Activated naive CD4-positive, alpha-beta T cell treated with anti-CD3 and anti-CD28 coated beads, Interleukin-2, amount 50 U/mL, for 16 hours (primary cell): ENCODE measurements around the gene SRSF4.
"Not testable (repeated sequence)": the region's sequence is repeated elsewhere in the genome, so short reads cannot be mapped to it uniquely, and the experiment has no call there.

ENCODE experiments used
- DNase-seq: peaks from one replicate; pipeline ENCODE4 v3.0.0-alpha.2; 2020

SRSF4 gene

DNA sequence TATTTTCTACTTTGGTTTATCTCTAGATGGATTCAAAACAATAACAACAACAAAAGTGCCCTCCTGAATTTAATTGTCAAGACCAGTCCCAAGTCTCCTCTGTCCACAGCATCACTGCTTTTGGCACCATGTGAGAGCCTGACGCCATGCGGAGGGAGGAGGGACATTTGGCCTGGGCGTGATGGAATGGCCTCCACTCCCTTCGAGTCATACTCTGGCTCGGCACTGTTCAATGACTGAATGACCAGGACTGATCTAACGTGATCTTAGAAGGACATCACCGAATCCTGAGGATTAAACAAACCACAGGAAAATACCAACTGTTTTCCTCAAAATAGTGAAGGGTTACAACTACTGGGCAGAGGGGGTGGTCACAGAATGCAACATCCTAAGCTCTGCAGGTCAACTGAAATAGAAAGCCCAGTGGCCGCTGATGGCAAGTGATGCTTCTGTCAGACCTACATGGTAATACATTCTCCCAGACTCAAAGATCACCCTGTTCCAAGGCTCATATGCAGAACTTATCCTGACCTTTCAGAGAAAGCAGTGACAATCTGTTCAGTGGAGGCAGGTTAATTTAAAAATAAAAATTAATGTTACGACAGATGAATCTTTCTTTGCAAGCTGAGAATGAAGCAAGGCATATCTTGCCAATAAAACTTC lies 19.1 kb downstream of the SRSF4 start:
- DNase-seq, result no peak

DNA sequence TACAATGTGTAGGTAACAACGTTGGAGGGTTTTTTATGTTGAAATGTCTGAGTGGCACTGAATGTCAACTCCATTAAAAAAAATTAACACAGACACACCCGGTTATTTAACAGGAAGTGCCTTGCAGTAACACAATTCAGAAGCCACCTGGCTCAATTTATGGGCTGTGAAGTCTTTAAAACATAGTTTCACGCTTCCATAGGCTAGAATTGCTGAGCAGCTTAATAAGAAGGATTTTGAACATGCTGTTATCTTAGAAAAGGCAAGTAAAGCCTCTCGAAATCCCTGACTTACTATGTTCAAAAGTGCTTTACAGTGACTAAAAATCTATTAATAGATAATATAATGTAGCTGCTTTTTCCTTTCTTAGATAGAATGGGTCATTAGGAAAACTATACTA lies 19.7 kb downstream of the SRSF4 start:
- DNase-seq, result no peak

DNA sequence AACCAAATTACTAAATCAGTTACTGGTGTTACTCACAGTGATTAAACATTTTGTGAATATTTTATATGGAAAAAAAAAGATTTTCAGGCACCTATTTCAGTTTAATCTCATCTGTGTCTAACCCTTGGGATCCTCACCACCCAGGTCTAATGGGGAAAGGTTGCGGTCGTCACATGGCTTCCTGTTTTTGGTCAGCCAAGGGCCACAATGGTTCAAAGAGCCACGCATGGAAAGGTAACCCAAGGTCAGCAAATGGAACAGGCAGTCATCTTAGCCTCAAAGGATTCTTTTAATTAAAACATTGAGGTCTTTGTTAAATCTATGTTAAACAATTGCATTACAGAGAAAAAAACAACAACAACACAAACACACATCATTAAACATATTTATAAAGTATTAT lies 21.9 kb downstream of the SRSF4 start:
- DNase-seq, result no peak

DNA sequence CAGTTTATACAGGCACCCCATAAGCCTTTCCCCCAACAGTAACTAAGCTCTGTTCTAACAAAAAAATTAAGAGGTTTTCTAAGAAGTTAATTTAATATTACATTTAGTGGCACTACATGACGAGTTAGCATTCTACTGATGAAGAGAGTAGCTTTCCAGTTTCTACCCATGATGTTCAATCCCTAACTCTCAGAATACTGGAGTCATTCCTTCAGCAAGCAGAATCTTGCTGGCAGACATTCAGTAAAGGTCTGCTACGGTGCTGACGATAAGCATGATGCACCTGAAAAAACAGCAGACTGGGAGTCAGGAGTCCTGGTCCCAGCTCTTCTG lies 24.5 kb downstream of the SRSF4 start:
- DNase-seq, result no peak

DNA sequence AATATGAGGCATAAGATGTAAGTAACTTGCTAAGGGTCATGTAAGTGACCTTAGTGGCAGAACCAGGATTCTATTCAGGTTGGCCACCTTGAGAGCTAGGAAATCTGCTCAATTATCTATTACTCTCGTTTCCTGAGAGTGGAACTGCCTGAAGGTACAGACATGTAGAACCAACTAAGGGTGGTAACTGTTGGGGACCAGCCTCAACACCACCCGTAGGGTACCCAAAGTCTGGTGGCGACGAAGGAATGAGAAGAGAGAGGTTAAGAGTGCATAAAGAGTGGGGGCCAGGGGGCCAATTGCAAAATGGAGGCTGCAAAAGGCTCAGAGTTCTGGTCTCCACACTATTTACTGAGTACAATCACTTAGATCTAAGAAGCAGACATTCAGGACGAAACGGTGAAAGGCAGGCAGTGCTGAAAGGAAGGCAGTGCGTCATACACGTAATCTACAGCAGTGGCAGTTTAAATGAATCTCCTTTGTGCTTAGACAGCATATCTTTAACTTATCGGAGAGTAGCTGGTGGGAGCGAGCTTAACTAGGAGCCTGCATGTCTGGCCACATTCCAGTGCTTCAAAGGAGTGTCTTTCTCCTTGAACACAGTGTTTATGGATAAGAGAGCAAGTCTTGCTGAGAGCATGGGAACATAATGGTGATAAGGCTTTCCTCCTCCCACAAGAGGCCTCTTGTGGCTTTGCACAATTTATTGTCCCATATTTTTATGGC lies 25.0 kb downstream of the SRSF4 start:
- no peak for DNase-seq

DNA sequence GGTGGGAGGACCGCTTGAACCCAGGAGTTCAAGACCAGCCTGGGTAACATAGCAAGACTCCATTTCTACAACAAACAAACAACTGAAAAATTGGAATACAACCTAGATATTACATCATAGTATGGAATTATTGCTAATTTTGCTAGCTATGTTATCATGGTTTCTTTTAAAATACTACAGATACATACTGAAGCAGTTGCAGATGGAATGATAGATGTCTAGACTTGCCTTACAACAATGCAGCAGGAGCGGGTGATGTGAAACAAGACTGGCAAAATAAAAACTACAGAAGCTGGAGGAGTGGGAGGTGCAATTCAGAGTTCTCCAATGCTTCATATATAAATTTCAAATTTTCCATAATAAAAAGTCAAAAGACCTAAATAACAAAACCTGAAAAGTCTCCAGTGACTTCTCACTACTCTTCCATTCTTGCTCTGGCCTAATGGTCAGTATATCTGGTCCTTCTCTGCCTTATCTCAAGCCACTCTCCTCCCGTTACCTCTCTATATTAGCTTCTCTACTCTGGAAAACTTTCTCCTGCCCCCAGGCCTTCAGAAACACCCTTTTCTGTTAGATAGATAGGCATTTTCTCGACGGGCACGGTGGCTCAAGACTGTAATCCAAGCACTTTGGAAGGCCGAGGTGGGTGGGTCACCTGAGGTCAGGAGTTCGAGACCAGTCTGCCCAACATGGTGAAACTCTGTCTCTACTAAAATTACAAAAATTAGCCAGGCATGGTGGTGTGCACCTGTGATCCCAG lies 29.5 kb downstream of the SRSF4 start:
- no peak for DNase-seq

DNA sequence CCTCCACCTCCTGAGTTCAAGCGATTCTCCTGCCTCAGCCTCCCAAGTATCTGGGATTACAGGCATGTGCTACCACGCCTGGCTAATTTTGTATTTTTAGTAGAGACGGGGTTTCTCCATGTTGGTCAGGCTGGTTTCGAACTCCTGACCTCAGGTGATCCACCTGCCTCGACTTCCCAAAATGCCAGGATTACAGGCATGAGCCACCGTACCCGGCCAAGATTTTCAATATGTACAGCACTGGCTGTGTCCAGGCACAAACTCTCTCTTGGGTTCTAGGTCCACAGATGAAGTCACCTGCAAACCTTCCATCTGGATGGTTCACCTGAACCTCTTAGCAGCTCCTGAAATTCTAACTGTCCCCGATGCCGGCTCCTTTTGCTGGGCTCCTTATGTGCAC lies 31.4 kb downstream of the SRSF4 start:
- not testable (repeated sequence) for DNase-seq

DNA sequence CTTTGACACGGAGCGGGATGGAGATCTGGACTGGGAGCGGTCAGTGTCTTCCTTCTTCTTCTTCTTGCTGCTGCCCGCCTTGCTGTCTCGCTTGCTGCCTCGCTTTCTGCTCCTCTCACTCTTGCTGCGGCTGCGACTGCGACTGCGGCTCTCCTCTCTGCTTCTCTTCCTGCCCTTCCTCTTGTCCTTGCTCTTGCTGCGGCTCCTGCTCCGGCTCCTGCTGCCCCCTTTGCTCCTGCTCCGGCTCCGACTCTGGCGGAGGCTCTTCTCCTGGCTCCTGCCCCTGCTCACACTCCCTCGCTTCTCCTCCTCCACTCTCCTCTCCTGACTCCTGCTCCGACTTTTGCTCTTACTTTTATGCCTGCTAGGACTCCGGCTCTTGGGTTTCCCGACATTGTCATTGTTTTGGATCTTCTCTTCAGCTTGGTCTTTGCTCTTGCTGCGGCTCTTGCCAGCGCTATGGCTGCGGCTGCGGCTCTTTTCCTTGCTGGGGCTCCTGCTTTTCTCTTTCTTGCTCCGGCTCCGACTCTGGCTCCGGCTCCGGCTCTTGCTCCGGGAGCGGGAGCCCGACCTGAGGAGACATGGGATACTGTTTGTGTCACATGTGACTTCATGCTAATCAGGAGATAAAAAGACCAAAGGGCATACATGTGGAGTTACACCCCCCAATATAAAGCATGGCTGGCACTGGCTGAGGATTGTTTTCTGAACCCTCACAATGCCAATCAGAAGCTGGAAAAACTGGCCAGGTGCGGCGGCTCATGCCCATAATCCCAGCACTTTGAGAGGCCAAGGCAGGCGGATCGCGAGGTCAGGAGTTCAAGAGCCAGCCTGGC lies 32.8 kb downstream of the SRSF4 start:
- no peak for DNase-seq

DNA sequence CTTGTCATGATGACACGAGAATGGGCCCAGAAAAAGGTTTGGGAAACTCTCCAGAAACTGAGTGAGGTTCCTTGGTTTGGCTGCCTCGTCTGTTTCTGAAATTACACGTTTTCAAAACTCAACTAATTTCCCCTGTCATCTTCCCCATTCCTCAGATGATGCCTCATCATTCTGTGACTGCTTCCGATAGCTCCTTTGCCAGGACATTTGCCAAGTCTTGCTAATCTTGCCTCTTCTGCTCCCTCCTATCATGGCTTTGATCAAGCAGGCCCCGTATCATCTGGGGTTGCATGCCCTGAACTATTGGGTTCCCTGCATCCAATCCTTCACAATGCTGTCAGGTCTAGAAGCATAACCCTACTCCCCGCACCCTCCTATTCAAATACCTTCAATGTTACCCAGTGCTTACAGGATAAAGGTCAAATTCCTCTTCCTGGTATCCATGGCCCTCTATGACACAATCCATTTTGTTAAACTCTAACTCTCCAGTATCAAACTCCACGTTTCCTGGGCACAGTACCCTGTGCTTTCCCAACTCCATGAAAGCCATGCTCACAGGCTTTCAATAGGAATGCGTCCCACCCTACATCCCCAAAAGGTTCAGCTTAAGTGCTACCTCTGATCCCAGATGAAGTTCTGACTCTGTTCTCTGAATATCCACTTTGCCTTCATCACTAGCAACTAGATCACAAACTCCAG lies 35.8 kb downstream of the SRSF4 start:
- no peak for DNase-seq

DNA sequence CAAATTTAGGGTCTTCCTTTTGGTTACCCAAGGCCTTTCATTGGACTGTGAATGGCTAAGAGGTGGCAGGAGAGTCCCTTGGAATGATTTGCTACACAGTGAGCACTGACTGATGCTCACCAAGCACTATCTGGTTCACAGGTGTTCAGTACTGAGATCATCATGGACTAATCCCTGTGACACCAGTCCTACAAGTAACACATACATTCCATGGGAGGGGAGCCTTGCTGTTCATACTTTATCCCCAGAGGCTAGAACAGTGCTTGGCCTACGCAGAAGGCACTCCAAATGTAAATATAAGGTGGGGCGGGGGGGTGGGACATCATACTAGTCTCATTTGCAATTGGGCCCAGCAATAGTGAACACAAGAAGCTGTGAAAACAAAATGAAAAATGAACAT lies 37.5 kb downstream of the SRSF4 start:
- DNase-seq, result no peak

DNA sequence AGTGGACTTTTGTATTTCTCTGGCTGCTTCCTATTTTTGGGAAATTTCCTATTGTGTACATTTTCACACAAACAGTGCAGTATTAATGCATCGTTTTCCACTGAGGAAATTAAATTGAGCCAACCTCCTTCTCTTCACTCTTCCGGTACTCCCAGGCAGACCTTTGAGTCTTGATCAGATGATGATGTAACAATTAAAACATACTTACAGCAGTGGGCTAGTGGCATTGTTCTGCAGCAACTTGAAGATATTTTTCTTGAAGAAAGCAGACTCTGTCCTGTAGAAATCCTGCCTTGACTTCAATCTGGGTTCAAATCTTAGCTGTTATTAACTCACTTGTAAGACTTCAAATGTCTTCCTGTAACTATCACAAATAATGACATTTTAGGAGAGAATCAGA lies 39.0 kb downstream of the SRSF4 start:
- DNase-seq, result no peak

DNA sequence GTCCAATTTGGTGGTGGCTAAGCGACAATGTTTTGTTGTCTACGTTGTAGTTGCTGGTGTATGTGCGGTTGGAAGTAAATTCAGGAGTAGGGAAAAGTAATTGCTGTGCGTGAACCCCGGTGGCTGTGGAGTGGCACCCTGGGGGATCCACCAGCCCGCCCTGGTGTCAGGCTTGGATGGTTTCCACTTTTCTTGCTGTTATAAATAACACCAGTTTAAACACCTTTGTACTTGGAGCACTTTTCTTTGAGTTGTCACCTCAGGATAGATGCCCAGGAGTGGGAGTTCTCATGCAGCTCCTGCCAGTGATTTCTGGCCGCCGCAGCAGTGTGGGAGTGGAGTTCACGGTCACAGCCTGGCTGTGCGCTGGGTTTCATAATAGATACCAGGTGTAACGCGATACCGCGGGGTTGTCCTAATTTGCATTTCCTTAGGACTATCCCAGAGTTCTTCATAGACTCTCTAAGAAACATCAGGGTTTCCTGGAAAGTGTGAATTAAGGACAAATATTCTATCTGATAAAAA lies 45.2 kb downstream of the SRSF4 start:
- DNase-seq, result no peak

DNA sequence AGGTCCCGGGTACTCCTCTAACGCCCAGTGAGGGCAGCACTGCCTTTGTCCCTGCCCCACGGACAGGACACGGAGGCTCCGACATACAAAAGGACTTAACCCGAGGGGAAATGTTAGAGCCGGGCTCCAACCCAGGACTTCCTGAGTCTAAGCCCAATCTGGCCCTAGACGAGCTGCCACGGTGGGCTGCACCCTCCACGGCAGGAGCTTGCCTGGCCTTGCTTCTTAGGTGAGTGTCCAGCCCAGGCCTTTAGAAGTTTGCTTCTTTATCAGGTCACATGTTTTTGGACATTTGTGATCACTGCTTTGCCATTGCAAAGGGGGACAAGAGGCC lies 47.0 kb downstream of the SRSF4 start:
- DNase-seq, result no peak

DNA sequence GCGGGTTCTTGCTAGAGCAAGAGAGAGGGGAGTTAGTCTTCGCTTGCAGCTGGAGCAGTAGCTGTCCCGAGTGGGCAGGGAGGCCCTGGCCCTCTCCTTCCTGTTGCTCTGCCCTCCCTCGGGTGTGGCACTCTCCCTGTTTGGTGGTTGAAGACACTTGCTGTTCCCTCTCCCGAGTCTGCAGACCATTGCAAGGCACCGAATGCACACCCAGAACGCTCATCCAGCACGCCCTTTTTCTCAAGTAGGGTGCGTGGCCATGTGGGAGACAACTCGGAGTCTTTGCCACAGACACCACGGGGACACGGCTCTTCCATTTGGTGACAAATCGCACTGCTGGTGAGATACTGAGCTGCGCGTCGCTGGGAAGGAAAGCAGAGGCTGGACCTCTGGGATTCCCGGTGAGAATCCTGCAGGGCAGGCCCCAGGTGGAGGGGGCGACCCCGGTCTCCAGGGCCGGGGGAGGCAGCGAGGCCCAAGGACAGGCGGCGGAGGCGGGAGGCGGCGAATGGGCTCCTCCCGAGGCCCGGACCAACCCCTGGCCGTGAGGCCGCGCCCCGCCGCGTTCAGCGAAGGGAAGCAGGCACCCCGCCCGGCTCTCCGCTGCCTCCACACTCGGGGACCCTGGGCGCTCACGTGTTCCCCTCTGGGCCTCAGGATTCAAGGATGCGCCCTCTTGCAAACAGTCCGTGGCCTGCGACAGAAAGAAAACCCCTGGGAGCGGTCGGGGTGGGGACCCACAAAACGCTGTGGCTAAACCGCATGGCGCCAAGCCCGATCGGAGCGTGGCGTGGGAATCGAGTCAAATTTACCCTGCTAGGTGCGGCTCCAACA lies 47.6 kb downstream of the SRSF4 start:
- no peak for DNase-seq

DNA sequence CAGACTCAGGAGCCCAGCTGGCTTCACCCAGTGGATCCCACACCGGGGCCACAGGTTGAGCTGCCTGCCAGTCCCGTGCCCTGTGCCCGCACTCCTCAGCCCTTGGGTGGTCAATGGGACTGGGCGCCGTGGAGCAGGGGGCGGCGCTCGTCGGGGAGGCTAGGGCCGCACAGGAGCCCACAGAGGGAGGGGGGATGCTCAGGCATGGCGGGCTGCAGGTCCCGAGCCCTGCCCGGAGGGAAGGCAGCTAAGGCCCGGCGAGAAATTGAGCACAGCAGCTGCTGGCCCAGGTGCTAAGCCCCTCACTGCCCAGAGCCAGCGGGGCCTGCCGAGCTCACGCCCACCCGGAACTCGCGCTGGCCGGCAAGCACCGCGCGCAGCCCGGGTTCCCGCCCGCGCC lies 50.6 kb downstream of the SRSF4 start:
- not testable (repeated sequence) for DNase-seq

DNA sequence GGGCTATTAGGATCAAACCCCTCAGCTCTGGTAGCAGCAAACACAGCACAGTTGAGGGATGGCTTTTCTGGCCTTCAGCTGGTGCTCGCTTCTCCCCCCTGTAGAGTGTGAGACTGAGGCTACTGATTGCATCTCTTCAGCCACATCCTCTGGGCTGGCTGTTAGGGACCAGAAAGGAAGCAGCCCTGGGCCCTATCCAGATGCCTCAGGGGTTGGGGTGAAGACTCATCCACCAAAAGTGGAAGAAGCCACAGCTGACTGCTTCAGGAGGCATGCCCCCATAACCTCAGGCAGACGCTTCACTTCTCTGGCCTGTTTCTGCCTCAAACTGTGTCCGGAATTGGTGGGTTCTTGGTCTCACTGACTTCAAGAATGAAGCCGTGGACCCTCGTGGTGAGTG lies 51.8 kb downstream of the SRSF4 start:
- no peak for DNase-seq

DNA sequence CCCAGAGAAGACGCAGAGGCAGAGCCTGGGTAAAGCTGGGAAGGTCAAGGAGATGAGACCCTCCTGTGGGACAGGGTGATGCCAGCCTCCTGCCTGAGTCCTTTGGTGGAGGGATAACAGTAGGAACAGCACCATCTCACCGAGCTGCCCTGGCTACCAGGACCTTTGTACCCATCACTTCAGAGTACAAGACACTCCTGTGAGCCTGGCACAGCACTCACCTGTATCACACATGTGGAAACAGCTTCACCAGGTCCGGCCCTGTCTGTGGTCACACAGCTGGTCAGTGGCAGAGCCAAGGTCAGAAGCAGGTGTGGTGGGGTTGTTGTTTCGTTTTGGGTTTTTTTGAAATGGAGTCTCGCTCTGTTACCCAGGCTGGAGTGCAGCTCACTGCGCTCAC lies 53.0 kb downstream of the SRSF4 start:
- DNase-seq, result no peak

DNA sequence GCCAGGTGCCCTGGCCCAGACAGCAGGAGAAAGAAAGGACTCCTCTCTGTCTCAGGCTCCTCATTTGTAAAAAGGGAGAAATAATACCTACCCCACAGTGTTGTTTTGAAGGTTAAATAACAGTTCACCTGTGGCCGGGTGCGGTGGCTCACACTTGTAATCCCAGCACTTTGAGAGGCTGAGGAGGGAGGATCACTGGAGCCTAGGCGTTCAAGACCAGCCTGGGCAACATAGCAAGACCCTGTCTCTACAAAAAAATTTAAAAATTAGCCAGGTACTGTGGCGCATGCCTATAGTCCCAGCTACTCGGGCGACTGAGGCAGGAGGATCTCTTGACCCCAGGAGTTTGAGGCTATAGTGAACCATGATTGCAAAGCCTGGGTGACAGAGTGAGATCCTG lies 55.5 kb downstream of the SRSF4 start:
- no peak for DNase-seq

DNA sequence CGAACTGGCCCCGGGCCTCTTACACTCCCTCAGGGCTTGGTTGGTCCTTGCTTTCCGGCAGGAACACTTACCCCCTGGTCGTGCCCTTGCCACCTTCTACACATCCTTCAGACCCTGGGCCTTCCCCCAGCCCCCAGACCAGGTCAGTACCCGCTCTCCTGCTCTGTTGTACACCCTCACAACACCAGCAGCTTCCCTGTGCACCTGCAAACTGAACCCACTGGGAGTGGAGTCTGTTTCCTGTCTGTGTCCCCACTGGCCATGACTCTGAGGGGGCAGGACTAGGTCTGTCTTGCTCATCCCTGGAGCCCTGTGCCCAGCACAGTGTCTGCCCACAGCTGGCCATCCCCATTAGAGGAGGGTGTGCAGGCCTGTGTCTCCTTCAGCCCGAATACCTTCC lies 55.9 kb downstream of the SRSF4 start:
- no peak for DNase-seq

DNA sequence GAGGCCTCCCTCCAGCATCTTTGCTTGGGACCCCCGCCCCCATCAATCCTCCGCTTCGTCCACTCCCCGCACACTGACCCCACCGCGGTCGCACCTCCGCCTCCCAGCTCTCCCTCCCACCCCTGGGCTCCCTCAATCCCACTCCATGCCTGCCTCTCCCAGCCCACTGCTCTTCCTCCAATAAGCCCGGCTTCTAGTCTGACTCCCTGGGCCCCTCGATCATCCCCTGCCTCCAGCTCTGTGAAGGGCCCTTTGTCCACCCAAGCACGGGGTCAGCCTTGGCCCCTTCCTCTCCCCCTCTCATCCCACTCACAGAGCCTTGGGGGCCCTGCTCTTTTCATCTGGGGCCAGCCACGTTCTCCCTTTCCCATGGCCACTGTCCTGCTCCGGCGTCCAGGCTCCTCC lies 56.5 kb downstream of the SRSF4 start:
- no peak for DNase-seq

DNA sequence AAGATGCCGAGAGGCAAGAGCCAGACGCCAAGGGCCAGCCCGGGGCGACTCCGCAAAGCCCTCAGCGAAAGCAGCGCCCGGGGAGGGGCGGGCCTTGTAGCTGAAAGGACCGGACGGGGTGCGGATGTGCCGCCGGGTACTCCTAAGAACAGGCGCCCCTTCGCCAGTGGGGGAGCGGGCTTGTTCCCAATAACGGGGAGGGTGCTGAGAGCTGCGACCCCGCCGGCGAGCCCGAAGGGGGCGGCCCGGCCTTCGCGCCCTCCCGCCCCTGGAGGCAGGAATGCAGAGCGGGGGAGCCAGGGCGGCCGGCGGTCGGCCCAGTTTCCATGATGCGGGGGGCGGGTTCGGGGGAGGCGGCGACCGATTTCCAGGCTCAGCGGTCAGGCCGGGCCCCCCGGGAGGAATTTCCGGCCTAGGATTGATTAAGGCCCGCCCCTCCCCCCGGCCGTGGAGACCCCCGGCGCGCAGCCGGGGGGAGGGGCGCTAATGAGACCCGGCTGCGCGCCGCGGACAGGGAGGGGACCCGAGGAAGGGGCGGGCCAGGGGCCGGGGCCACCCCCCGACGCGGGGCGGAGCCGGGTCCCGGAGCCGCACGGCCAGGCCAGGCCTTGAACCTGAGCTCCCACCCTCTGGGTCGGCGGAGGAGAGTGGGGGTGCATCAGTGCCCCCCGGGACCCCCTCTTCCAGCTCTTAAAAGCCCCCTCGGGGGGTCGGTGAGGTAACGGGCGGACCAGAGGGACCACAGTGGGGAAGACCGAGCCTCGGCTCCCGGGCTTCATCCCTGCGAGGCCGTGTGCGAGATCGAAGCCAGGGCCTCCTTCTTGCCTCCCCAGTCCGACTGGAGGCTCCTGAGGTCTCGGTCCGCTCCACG lies 57.1 kb downstream of the SRSF4 start:
- peak; percentile 63 for DNase-seq
